NT2/D1 (cell line): ENCODE results near the gene GSK3B.

ENCODE experiments used
- YY1 ChIP-seq: IDR thresholded peaks from 2 replicates; pipeline ENCODE4 v1.6.1; 2011; ENCODE audit not compliant: insufficient read length, insufficient read depth
- ZNF274 ChIP-seq: IDR thresholded peaks from 2 replicates; pipeline ENCODE4 v1.6.1; 2011; ENCODE audit warnings: mild to moderate bottlenecking, low read depth, low read length

GRCh38 chr3:120052677-120053076, 41.6 kb downstream of the GSK3B start:
- TF ChIP-seq ZNF274, result no peak
- no peak for TF ChIP-seq YY1
